HG02759 (cell line): ENCODE results near the gene PDZD2.

ENCODE experiments used
- ATAC-seq: cut with Tn5 transposase; IDR thresholded peaks from one replicate; pipeline ENCODE4 v1.9.1; 2021; ENCODE audit warnings: mild to moderate bottlenecking, moderate library complexity; ENCODE audit not compliant: unreplicated experiment

The PDZD2 gene

DNA sequence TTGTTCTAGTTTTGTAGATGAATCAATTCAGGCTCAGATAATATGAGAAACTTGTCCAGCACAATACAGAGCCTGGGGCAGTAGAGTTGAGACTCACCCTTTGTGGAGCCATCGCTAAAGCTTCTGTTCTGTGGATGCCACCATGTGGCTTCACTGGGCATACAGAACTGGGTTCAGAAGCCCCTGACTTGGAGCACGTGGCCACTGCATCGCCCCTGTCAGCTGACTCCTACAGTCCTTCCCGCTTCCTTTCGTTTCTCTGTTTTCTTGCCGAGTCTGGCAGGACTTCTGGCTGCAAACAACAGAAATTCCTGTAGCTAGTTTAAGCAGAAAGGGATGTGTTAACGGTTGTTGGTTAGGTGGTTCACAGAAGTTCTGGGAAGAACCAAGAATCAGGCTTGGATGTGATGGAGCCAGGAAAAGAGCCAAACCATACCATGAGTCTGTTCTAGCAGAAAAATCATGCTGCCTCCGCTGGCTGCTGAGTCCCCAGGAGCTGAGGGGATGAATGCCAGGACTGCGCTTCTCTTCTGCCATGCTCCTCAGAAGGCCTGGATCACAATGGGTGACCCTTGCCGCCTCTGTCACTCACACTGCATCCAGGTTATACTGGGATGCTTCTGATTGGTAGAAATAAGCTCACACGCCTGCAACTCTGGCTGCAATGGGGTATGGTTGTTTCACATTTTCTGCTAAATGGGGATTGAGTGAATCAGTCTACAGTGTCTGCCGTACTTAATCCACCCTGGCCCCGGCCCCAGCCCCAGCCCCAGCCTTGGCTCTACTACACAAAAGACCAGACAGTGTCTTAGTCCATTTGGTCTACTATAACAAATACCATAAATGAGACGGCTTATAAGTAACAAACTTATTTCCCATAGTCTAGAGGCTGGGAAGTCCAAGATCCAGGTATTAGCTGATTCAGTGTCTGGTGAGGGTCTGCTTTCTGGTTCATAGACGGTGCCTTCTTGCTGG is 272.6 kb downstream of the PDZD2 start:
- ATAC-seq = no peak

DNA sequence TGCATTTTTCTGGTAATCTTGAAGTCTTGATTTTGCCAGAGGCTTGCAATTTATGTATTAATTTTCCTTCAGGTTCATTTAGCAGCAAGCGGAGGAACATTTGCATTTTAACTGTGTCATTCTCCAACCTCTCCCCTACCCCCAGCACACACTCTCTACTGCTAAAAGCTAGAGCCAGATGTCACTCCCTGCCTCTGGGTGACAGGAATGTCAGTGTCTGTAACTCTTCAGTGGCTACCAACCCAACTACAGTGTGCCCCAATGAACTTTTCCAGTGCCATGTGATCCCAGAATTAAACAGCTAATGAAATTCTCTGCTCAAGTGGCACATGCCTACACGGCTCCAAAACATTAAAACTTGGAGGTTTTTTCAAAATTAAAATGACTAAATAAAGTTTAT is 274.9 kb downstream of the PDZD2 start:
- ATAC-seq = no peak

DNA sequence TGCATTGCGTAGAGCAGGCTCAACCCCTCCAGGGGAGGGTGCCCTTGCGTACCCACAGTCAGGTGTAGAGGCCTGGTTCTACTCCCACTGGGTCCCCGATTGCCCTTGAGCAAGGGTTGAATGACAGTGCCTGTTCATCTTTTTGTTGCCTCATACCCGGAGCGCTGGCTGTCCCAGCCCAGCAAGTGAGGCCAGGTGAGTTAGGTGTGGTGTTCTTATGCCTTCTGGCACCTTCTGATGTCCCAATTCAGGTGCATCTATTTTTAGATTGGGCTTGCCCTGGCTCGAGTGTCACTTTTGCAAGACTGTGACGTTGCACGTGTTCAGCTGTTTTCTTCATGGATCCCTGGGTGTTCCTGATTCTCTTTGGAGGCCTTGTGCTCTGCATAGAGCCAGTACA is 277.4 kb downstream of the PDZD2 start:
- no peak for ATAC-seq

DNA sequence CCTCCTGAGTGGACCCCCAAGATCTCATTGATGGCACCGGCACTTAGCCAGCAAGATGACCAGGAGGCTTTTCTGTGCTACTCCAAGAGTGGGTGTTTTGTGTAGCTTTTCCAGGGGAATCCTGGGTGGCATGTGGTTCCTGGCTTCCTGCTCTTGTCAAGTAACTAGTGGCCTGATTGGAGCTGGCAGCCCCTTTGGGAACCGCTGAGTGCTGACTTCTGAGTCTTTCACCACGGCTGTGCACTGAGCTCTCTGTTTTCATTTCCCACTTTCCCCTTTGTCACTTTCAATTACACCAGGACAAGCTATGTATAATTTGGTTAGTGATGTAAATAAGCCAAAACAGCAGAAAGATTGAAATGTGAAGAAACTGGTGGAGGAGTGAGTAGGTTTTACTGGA is 279.8 kb downstream of the PDZD2 start:
- ATAC-seq = no peak

DNA sequence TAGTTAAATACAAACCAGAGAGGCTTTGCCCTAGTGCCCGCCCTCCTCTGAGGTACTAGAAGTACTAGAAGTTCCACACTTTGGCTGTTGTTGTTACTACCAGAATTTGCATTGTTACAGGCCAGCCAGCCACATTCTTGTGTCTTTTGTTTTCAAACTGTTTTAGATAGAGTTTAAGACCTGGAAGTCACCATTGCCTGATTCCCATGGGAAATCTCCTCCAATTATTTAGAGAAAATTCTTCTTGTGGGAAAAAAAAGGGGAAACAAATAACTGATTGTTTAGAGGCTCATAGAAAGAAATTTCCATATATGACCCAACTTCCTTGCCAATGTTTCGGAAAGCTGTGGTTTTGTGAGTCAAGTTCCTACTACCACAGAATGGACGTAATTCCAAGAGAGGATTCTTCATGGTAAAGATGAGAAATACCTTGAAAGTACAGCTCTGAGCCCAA is 282.9 kb downstream of the PDZD2 start:
- no peak for ATAC-seq

DNA sequence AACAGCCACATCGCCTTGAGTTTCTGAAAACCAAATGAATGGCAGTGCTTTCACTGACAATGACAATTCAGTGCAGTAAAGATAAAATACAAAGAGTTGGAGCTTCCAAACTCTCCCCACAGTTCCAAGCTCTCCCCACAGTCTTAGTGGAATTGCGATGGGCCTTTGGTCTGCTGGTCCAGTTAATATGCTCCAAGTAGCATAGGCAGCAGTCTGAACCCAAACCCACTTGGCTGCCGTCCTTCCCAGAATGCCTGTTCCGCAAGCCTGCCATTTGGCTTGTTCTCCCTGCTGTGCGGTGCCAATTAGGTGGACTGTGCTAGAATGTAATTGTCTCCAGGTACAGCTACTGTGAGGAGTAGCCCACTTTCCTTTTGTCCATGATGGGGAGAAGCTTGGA is 285.1 kb downstream of the PDZD2 start:
- ATAC-seq = no peak

DNA sequence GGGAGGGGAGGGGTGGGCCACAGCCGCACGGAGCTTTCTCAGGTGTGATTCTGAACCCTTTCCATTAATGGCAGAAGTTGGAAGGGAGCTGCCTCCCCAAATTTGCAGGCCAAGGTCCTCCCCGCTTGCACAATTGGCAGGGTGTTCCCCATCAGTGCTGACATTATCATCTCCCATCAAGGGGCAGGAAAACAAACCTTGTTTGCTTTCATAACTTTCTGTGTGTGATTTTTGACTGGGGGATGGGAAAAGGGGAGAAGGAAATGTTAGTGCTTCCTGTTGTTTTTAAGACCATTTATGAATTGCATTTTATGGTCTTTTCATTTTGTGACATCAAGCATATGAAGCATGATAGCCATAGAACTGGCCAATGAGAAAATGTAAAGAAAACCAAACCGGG is 292.9 kb downstream of the PDZD2 start:
- ATAC-seq = no peak

DNA sequence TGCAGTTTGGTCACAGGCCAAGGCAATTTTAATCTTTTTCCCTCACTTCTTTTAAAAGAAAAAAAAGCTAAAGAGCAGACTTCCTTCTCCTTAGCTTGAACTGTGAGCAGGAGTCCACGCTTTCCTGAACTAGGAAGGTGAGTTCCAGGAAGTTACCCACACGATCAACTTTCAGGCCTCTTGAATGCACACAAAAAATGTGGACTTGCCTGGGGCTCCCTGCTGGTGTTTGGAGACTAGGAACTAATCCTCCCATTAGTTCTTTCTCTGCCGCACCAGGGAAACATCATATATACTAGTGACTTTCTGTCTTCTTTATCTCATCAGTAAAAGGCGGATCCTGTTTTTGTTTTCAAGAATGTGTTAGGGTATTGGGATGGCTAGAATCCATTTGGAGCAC is 295.2 kb downstream of the PDZD2 start:
- ATAC-seq = no peak

DNA sequence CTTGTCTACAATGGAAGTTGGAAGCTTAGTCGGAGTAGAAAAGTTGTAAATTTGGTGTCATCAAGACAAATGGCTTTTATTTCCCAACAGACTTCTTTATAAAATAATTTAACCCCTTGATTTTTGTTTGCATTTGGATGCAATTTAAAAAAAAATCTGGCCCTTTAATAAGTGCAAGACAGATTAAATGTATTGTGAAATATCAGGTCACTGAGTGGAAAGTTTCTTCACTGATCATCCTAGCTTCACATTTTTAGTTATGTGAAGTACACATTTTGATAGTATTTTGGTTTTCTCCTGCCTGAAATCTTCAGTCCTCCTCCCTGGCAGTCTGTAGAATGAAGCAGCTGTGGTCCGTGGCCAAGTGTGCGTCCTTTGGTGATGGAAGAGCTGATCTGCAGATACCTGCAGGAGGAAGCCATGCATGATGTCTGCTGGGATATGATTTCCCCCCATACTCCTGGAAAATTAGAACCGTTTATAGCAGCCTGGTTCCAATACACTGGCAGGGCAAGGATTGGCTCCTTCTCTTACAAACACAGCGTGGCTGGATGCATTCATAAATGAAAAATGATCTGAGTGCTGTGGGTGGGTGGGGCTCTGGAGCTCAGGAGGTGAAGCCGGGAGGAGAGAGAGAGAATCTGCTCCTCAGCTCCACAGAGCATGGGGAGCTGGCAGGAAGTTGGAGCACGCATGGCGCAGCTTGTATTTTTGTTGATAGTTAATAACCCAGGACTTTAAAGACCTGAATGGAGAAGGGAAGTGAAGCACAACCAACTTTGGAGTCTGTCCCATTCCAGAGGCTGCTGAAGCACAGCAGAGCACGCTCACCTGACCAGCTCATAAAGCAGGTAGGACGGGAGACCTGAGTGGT is 296.8 kb downstream of the PDZD2 start:
- no peak for ATAC-seq

DNA sequence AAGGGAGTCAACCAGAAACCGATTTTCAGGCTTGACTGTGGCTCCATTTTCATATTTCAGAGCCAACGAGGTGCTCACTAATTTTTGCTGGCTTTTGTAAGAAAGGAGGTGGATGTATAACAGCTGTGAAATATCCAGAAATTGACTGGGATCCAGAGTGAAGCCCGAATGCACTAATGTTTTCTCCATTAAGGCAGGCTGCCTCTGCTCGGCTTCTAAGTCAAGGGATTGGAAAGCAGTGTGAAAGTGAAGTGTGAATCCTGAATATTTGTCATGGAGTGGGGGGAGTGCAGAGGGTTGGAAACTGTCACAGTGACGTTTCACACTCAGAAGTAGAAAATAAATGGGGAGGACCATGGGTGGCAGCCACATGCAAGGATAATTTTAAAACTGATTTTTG is 297.8 kb downstream of the PDZD2 start:
- ATAC-seq = no peak

DNA sequence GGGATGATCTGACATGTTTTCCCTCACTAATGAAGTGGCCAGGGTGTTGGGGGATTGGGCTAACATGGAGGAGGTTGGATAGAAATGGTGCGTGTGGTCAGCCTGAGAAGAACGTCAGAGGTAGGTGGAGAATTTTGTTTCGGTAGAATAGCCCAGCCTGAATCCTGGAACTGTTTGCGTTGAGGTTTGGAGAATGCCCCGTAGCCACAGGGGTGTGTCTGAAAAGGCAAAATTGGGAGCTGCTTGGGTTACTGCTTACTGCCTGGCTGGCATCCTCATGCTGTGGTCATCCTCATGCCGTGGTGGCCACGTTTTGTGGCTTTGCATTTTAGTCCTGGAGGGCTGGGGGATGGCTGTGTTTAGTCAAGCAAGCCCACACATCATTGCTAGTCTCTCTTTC is 298.3 kb downstream of the PDZD2 start:
- ATAC-seq = no peak

DNA sequence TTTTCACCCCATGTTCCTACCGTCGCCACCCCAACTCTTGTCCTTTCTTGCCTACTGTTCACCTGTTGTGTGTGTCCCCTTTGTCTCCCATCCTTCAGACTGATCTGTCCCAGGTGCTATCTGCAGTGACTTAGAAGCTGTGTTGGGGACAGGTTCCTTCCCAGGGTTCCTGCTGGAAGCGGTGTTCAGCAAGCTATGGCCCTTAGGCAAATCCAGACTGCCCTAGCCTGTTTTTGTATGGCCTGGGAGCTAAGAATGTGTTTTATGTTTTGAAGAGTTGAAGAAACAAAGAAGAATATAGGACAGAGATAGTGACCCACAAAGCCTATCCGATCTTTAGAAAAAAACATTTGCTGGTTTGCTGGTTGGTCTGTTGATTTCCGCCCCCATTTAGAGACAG is 298.8 kb downstream of the PDZD2 start:
- ATAC-seq = no peak

DNA sequence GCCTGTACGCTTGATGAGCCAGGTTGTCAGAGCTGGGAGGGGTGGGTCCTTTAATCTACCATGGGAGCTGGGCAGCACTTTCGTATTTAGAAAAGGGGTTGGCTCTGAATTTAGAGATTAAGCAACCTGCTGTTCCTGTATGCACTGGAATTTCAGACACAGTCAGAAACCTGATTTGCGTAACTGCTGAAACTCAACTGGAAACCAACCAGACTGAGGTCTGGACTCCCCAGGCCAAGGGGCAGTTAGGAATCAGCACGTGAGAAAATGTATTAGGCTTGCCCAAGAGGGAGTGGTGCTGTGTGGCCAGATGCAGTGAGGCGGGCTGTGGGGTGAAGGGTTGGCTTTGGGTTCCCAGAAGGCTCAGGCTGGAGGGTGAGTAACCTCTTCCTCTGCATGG is 300.2 kb downstream of the PDZD2 start:
- ATAC-seq = no peak

DNA sequence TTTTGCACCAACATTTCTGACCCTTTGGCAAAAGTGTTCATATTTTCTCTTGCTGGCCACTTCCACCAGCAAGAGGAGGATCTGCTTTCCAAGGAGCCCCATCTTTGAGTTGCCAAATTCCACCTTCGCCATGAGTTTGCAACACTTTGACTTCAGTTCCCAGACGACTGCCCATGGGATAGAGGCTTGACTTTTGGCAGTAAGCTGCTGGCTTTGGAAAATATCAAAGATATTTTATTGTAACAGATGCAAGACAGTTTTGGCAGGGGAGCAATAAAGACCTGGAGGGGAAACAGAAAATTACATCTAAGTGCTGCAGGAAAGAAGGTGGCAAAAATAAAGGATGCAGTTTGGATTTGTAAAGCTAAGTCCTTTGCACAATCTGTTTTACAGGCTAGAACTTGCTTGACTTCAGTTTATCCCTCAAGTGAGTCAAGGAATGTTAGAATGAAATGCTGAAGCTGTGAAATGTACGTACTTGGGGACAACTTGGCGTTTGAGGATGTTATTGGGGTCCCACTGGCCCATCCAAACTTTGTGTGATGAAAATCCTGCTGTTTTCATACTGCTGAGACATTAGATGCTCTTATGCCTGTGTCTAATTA is 302.3 kb downstream of the PDZD2 start:
- no peak for ATAC-seq

DNA sequence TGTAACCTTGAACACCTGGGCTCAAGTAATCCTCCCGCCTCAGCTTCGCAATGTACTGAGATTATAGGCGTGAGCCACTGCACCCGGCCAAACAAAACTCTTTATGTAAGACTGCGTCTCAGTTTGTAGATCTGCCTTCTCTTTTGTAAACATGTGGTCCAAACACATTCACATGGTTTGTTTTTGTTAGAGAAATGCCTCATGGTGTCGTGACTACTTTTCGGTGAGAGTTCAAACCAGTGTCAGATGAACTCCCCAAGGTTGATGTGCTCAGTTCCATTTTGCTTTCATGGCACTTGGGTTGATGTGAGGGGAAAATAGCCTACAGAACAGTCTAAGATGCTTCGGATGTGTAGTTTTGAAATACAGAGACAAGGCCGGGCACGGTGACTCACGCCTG is 303.6 kb downstream of the PDZD2 start:
- no peak for ATAC-seq

DNA sequence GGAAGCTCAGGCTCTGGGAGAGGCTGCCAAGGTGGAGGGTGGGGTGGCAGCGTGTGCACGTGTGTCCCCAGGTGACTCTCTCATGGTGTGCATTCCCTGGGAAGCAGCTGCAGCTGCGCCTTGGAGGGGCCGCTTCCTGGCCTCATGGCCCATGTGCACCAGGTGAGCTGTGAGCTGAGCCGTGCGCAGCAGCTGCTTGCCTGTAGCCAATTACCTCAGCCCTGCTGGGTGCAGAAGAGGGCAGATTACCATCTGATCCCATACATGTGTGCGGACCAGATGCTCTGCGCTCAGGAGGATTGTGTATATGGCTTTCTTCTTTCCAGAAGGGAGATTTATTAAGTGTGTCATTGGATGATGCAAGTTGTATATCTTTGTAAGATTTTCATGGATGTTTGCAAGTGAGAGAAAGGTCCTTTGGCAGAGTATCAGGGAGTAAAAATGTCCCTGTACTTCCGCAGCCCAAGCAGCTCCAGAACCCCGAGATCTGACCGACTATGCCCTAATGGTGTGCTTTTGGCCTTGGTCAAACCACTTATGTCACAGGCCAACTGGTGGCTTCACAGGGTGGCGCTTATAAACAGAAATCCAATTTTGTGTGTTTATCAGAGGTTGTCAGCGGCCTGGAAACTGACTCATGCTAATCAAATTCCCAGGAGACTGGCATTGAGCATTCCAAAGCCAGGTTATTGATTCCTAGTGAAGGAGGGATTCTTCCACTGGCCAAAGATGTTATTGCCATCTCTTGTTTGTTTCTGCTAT is 305.9 kb downstream of the PDZD2 start:
- no peak for ATAC-seq

DNA sequence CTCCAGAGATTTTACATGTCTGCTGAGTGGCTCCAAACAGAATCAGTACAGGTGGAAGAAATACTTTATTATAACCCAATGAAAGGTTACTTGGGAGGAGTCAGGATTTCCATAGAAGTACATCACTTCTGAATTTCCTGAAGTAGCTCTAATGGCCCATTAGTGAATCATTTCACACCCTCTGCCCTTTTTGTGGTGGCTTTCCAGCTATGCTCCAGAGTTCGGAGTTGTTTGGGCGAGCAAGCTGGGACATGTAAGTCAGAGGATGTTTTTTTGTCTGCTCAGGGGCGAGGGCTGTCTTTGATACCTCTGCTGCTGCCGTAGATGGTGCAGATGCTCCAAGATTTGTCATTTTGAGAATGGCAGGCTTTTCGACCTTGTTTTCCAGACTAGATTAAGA is 309.1 kb downstream of the PDZD2 start:
- no peak for ATAC-seq

DNA sequence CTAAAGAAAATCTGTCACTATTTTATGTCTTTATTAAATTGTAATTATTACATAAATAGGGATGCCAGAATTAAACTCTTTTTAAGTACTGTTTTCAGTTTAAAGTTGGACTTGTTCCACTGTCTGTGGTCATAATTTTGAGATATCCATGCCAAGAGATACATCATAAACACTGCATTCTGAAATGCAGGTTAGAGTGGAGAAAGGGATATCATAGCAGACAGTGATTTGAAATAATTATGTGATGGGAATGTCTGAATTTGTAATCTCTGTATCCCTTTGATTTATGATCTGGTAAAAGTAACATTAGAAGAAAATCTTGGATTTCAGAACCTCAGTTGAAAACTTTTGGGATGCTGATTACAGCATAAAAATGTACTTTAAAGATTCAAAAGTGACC is 313.1 kb downstream of the PDZD2 start:
- ATAC-seq = no peak

DNA sequence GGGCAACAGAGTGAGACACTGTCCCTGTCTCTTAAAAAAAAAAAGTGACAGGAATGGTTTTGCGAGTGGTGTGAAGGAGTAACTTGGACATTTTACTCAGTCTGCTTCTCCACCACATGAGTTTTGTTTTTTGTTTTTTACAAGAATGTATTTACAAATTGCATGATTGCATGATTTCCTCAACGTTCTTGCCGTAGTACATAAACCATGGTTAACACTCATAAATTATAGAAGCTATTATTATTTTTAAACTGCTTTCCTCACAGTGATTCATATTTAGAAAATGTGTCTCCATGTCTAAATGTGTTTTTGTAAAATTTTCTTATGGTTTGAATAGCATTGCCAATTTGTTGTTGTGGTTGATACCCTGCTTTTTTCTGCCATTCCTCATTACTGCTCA is 315.2 kb downstream of the PDZD2 start:
- ATAC-seq = no peak

DNA sequence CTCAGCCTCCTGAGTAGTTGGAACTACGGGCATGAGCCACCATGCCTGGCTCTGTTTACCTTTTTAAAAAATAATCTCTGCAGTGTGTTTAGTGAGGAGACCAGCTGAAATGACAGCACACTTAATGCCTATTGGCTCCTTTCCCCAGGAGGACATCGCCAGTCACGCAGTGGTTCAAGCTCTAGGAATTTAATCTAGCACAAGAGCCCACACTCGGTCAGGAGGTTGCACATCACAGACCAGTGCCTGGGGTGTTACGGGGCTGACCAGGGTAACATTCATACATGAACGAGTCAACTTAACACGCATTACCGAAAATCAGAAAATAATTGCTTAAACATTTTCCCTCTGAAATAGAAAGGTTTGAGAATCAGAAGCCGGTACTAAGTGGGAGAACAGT is 318.2 kb downstream of the PDZD2 start:
- no peak for ATAC-seq

DNA sequence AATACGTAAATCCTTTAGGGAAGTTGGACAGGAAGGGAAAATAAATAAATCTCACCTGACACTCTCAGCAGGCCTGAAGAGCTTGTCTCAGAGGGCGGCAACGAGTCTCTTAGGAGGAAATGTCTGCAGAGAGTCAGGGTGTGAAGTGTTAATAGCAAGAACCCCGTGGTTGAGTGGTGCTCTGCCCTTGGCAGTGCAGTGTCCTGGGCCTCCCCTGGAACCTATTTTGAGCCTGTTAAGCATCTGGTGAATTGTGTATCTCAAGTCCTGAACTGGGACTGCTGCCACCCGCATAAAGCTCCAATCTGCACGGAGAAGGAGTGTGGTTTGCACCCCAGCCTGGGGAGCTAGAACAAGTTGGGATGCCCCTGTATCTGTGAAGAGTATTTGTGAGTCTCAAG is 323.4 kb downstream of the PDZD2 start:
- no peak for ATAC-seq
